ENCODE measurements around the gene STX5. TPM values are rescaled to one million over a fixed set of nuclear protein-coding genes. Genes with fewer than 3 reads are reported as not detected.

STX5 gene
- total and polyA plus RNA-seq, 9 of the 15 experiments (the other 6 are each of a cell fraction or from before 2014, with no cell fraction given) = 2.8 to 28.6 (median 23.7) TPM

- TF ChIP-seq ZNF318 (IDR thresholded peaks at IDR 0.05; ENCODE audit: borderline replicate concordance in 1 of 2, low read depth in 1 of 2) = 0 out of 4 replicates have a peak, but pooled peaks of 1 of the 2 experiments have one; percentile 33
- TF ChIP-seq THAP7 (CRISPR knock-in tag; IDR thresholded peaks at IDR 0.05) = no peak
- peak; percentile 43; the same call in 1 of the 2 replicates for TF ChIP-seq LEF1 (IDR thresholded peaks at IDR 0.05)
- TF ChIP-seq NEUROD1 (IDR thresholded peaks at IDR 0.05; ENCODE audit: borderline replicate concordance, low read depth, low read length, partially characterized antibody) = no peak
- peak; percentile 32; the same call in 1 of the 2 replicates for TF ChIP-seq MITF (IDR thresholded peaks at IDR 0.05)
- peak; percentile 23 for TF ChIP-seq PRDM10 (IDR thresholded peaks at IDR 0.05; ENCODE audit: partially characterized antibody)
- no peak for TF ChIP-seq SRF (CRISPR knock-in tag; IDR thresholded peaks at IDR 0.05)
- no peak for TF ChIP-seq ZNF695 (CRISPR knock-in tag; IDR thresholded peaks at IDR 0.05)
- no peak for TF ChIP-seq ZNF561 (CRISPR knock-in tag; conservative IDR thresholded peaks at IDR 0.05)
- 0 out of 4 replicates have a peak, but pooled peaks of 1 of the 2 experiments have one; percentile 4 for TF ChIP-seq RAD21 (CRISPR knock-in tag; conservative IDR thresholded peaks at IDR 0.05 in 1 of 2, IDR thresholded peaks at IDR 0.05 in 1 of 2)
- TF ChIP-seq LARP7 (IDR thresholded peaks at IDR 0.05) = no peak
- no peak for TF ChIP-seq ZNF143 (CRISPR knock-in tag; IDR thresholded peaks at IDR 0.05)
- TF ChIP-seq ILF3 (IDR thresholded peaks at IDR 0.05; ENCODE audit: borderline replicate concordance) = no peak
- TF ChIP-seq ARNT (IDR thresholded peaks at IDR 0.05) = peak in 1 of 2 experiments; percentile 38; a peak in 1 of 4 replicates
These were observed 39.7 kb downstream of the STX5 start (continued) for GRCh38 chr11:62792202-62792575.

All from K562 (cell line).